ENCODE results near the gene DTNB. TPM values are rescaled to one million over a fixed set of nuclear protein-coding genes. Genes with fewer than 3 reads are reported as not detected.

Gene DTNB
- total and polyA plus RNA-seq, 4 experiments from 2014 or later: 18.0 to 45.3 (median 33.2) TPM

DNA sequence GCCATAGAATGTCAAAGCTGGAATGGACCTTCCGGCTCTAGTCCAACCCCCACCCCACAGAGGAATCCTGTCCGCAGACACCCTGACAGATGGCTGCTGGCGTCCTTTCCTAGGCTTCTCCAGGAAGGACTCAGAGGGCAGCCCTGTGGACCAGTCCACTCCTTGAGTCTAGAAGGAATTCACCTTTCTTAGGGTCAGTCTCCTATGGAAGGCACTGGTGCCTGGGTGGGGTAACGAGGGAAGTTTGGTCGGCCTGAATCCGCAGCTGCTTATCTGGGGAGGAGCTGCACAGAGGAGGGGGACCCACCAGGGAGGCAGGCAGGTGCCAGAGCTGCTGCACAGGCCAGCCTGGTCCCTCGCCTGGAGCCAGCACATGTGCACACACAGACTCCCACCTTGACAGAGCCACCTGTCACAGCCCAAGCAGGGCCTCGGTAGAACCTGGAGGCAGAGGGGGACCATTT lies 334.1 kb downstream of the DTNB start:
- peaks cover 0 to 8% of the 10 kb centered on the region in 2 donors for H3K36me3 Mint-ChIP-seq
- Histone ChIP-seq H3K36me3 (ENCODE audit: insufficient read depth, low read length) (no peaks in the 10 kb centered on the region), H3K4me3 (ENCODE audit: low read length in 2 of 2) (no peak overlapping the region), H3K27me3 (ENCODE audit: insufficient read depth, low read length) (no peaks in the 10 kb centered on the region), H3K4me1 (ENCODE audit: insufficient read depth, low read length) (peaks cover 67% of the 10 kb centered on the region), H3K27ac (ENCODE audit: low read depth, low read length) (no peak overlapping the region), H3K9me3 (ENCODE audit: control insufficient read depth in 1 of 2, low read length in 2 of 2) (no peaks in the 10 kb centered on the region)
- no peaks in the 10 kb centered on the region for H3K27me3 Mint-ChIP-seq
- no peak for DNase-seq
- no peaks in the 10 kb centered on the region for H3K9me3 Mint-ChIP-seq
- ChIA-PET POLR2A (ENCODE audit: partially characterized antibody) (interaction anchor here (1.2 to 4.2 kb wide), 8 partner anchors 23 to 88 kb away, joined by 3 to 24 read pairs (median 6); no protein-coding TSS in a partner anchor), CTCF (ENCODE audit: partially characterized antibody) (interaction anchor here (0.9 to 6.2 kb wide), 4 partner anchors 22 to 30 kb away, joined by 3 to 28 read pairs (median 6); no protein-coding TSS in a partner anchor)
- peaks cover 35 to 59% (median 50%) of the 10 kb centered on the region in 4 donors for H3K4me1 Mint-ChIP-seq
- H3K27ac Mint-ChIP-seq: peak overlapping the region; percentile 32 to 85 (median 57)
- peak overlapping the region; percentile 67 to 84 (median 79) for H3K4me3 Mint-ChIP-seq
- intact Hi-C loops (cut with micrococcal nuclease): loop anchor here (2.0 kb wide), 1 partner anchor 16 kb away; no protein-coding TSS in a partner anchor

DNA sequence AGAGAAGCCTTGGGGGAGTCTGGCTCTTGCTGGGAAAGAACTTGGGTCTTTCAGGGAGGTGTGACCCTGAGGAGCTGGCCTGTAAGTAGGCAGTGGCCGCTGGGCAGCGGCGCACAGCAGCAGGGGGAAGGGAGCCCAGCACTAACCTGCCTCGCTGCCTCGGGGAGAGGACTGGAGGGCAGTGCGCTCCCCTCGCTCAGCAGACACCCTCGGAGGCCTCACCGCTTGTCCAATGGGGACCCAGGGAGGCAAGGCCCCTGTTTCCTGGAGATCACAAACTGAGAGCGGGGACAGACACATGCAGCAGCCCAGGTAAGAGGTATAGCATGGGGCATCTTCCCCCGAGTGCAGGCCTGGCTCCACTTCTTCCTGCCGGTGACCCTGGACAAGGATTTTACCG lies 335.0 kb downstream of the DTNB start:
- H3K36me3 ChIP-seq (ENCODE audit: insufficient read depth, low read length): no peaks in the 10 kb centered on the region
- POLR2A ChIA-PET (ENCODE audit: partially characterized antibody): interaction anchor here (1.3 to 4.2 kb wide), 8 partner anchors 24 to 65 kb away, joined by 3 to 24 read pairs (median 8); no protein-coding TSS in a partner anchor
- H3K27me3 Mint-ChIP-seq: no peaks in the 10 kb centered on the region
- H3K4me1 Mint-ChIP-seq: peaks cover 41 to 66% (median 55%) of the 10 kb centered on the region in 4 donors
- H3K27ac Mint-ChIP-seq: peak overlapping the region in 5 of 7 donors; percentile 37 to 71 (median 51)
- no peaks in the 10 kb centered on the region for H3K27me3 ChIP-seq (ENCODE audit: insufficient read depth, low read length)
- intact Hi-C loops (cut with micrococcal nuclease): loop anchor here (2.0 kb wide), 1 partner anchor 16 kb away; no protein-coding TSS in a partner anchor
- CTCF ChIA-PET (ENCODE audit: partially characterized antibody): interaction anchor here (0.8 to 6.2 kb wide), 3 partner anchors 23 to 62 kb away, joined by 3 to 28 read pairs (median 7); no protein-coding TSS in a partner anchor
- H3K9me3 Mint-ChIP-seq: no peaks in the 10 kb centered on the region
- H3K4me3 Mint-ChIP-seq: peak overlapping the region in 7 of 8 donors; percentile 31 to 84 (median 75)
- no peaks in the 10 kb centered on the region for H3K9me3 ChIP-seq (ENCODE audit: control insufficient read depth in 1 of 2, low read length in 2 of 2)
- no peak overlapping the region for H3K4me3 ChIP-seq (ENCODE audit: low read length in 2 of 2)
- peaks cover 0 to 8% of the 10 kb centered on the region in 2 donors for H3K36me3 Mint-ChIP-seq
- H3K4me1 ChIP-seq (ENCODE audit: insufficient read depth, low read length): peaks cover 76% of the 10 kb centered on the region
- DNase-seq: no peak
- H3K27ac ChIP-seq (ENCODE audit: low read depth, low read length): no peak overlapping the region

- ChIA-PET POLR2A (ENCODE audit: partially characterized antibody) (interaction anchor here (1.3 to 4.2 kb wide), 8 partner anchors 23 to 64 kb away, joined by 3 to 24 read pairs (median 8); no protein-coding TSS in a partner anchor), CTCF (ENCODE audit: partially characterized antibody) (interaction anchor here (0.8 to 6.2 kb wide), 3 partner anchors 24 to 62 kb away, joined by 3 to 28 read pairs (median 7); no protein-coding TSS in a partner anchor)
- Mint-ChIP-seq H3K27ac (peak overlapping the region; percentile 51 to 83 (median 71)), H3K9me3 (no peaks in the 10 kb centered on the region), H3K27me3 (no peaks in the 10 kb centered on the region), H3K4me1 (peaks cover 43 to 69% (median 59%) of the 10 kb centered on the region in 4 donors), H3K4me3 (peak overlapping the region in 5 of 8 donors; percentile 4 to 61 (median 53)), H3K36me3 (peaks cover 0 to 8% of the 10 kb centered on the region in 2 donors)
- H3K4me3 ChIP-seq (ENCODE audit: low read length in 2 of 2): no peak overlapping the region
- H3K4me1 ChIP-seq (ENCODE audit: insufficient read depth, low read length): peaks cover 75% of the 10 kb centered on the region
- H3K27me3 ChIP-seq (ENCODE audit: insufficient read depth, low read length): no peaks in the 10 kb centered on the region
- H3K36me3 ChIP-seq (ENCODE audit: insufficient read depth, low read length): no peaks in the 10 kb centered on the region
- no peak for DNase-seq
- no peaks in the 10 kb centered on the region for H3K9me3 ChIP-seq (ENCODE audit: control insufficient read depth in 1 of 2, low read length in 2 of 2)
- no peak overlapping the region for H3K27ac ChIP-seq (ENCODE audit: low read depth, low read length)
- intact Hi-C loops (cut with micrococcal nuclease): loop anchor here (2.0 kb wide), 1 partner anchor 15 kb away; no protein-coding TSS in a partner anchor
These were observed 335.5 kb downstream of the DTNB start for GRCh38 chr2:25337891-25338290.

DNA sequence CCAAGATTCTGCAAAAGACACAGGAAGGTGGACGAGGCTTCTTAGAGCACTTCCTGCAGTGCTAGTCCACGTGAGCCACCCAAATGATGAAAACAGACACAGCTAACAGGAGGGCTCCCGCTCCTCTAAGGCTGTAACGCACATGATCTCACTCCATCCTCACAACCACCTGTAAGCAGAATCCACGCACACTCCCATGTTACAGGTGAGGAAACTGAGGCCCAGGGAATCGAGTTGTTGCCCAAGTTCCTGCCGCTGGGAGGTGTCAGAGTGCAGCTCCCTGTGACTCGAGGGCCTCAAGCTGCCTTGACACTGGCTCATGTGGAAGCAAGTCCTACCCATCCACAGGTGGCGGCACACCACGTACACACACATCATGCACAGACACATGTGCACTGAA lies 336.1 kb downstream of the DTNB start:
- Mint-ChIP-seq H3K9me3 (no peaks in the 10 kb centered on the region), H3K27ac (peak overlapping the region; percentile 58 to 81 (median 70)), H3K36me3 (peaks cover 0 to 8% of the 10 kb centered on the region in 2 donors), H3K4me1 (peaks cover 45 to 75% (median 61%) of the 10 kb centered on the region in 4 donors), H3K27me3 (no peaks in the 10 kb centered on the region), H3K4me3 (peak overlapping the region; percentile 18 to 65 (median 56))
- Histone ChIP-seq H3K9me3 (ENCODE audit: control insufficient read depth in 1 of 2, low read length in 2 of 2) (no peaks in the 10 kb centered on the region), H3K4me3 (ENCODE audit: low read length in 2 of 2) (no peak overlapping the region), H3K27me3 (ENCODE audit: insufficient read depth, low read length) (no peaks in the 10 kb centered on the region), H3K36me3 (ENCODE audit: insufficient read depth, low read length) (no peaks in the 10 kb centered on the region), H3K27ac (ENCODE audit: low read depth, low read length) (peak overlapping the region; percentile 26), H3K4me1 (ENCODE audit: insufficient read depth, low read length) (peaks cover 70% of the 10 kb centered on the region)
- ChIA-PET CTCF (ENCODE audit: partially characterized antibody) (interaction anchor here (0.8 to 6.2 kb wide), 5 partner anchors 24 to 61 kb away, joined by 3 to 28 read pairs (median 6); no protein-coding TSS in a partner anchor), POLR2A (ENCODE audit: partially characterized antibody) (interaction anchor here (1.2 to 4.8 kb wide), 8 partner anchors 14 to 63 kb away, joined by 4 to 24 read pairs (median 12); no protein-coding TSS in a partner anchor)
- intact Hi-C loops (cut with micrococcal nuclease): no loop called here
- no peak for DNase-seq

DNA sequence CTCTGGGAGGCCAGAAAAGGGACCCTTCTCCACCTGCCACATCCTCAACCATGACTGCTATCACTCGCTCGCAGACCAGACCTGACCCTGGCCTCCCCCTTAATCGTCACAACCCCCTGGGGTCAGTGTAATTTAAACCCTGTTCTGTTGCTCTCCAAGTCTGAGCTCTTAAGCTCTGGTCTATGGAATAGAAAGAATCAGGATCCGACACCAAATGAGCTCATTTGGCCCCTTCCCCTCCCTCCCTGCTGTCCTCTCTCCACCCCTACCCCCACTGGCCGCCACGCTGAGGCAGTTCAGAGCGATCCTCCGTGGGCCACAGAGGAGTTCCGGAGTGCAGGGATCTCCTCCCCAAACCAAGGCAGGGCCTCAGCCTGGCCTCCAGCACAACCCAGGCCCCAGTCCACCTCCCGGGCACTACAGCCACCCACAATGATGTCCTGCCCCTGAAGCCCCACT lies 337.0 kb downstream of the DTNB start:
- Mint-ChIP-seq H3K4me3 (peak overlapping the region in 3 of 8 donors; percentile 54 to 61 (median 56)), H3K27me3 (no peaks in the 10 kb centered on the region), H3K36me3 (peaks cover under 1 to 13% of the 10 kb centered on the region in 2 donors), H3K27ac (peak overlapping the region; percentile 42 to 71 (median 60)), H3K9me3 (no peaks in the 10 kb centered on the region), H3K4me1 (peaks cover 51 to 83% (median 68%) of the 10 kb centered on the region in 4 donors)
- H3K27me3 ChIP-seq (ENCODE audit: insufficient read depth, low read length): no peaks in the 10 kb centered on the region
- no peak overlapping the region for H3K27ac ChIP-seq (ENCODE audit: low read depth, low read length)
- no peaks in the 10 kb centered on the region for H3K9me3 ChIP-seq (ENCODE audit: control insufficient read depth in 1 of 2, low read length in 2 of 2)
- POLR2A ChIA-PET (ENCODE audit: partially characterized antibody): interaction anchor here (1.2 to 4.8 kb wide), 8 partner anchors 13 to 63 kb away, joined by 4 to 21 read pairs (median 8); no protein-coding TSS in a partner anchor
- intact Hi-C loops (cut with micrococcal nuclease): no loop called here
- DNase-seq: no peak
- CTCF ChIA-PET (ENCODE audit: partially characterized antibody): interaction anchor here (1.1 to 6.2 kb wide), 4 partner anchors 13 to 60 kb away, joined by 3 to 28 read pairs (median 6); no protein-coding TSS in a partner anchor
- no peaks in the 10 kb centered on the region for H3K36me3 ChIP-seq (ENCODE audit: insufficient read depth, low read length)
- peaks cover 70% of the 10 kb centered on the region for H3K4me1 ChIP-seq (ENCODE audit: insufficient read depth, low read length)
- H3K4me3 ChIP-seq (ENCODE audit: low read length in 2 of 2): no peak overlapping the region

DNA sequence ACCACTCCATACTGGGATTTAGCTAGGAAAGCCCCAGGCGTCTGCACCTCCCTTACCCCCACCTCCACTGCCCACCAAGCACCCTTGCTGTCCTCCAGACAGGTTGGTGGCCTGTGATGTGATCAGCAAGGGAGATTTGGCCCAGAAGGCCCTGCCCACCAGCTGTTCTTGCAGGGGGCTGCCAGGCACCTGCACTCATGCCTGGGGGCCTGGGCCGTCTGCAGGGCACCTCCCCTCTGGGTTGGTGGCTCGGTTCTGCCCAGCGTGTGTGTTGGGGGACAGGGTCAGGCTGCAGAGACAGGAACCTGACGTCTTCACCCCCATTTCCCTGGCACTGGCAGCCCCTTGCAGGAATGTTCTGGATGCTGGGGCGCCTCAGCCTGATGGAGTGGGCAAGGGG lies 337.4 kb downstream of the DTNB start:
- Mint-ChIP-seq H3K4me1 (peaks cover 53 to 88% (median 71%) of the 10 kb centered on the region in 4 donors), H3K4me3 (peak overlapping the region in 2 of 8 donors; percentile 27 to 71), H3K27ac (peak overlapping the region in 6 of 7 donors; percentile 15 to 87 (median 48)), H3K27me3 (no peaks in the 10 kb centered on the region), H3K9me3 (no peaks in the 10 kb centered on the region), H3K36me3 (peaks cover 4 to 13% of the 10 kb centered on the region in 2 donors)
- POLR2A ChIA-PET (ENCODE audit: partially characterized antibody): interaction anchor here (1.6 to 4.8 kb wide), 6 partner anchors 13 to 60 kb away, joined by 5 to 21 read pairs (median 12); no protein-coding TSS in a partner anchor
- Histone ChIP-seq H3K36me3 (ENCODE audit: insufficient read depth, low read length) (no peaks in the 10 kb centered on the region), H3K4me3 (ENCODE audit: low read length in 2 of 2) (no peak overlapping the region), H3K4me1 (ENCODE audit: insufficient read depth, low read length) (peaks cover 70% of the 10 kb centered on the region), H3K27ac (ENCODE audit: low read depth, low read length) (no peak overlapping the region), H3K27me3 (ENCODE audit: insufficient read depth, low read length) (no peaks in the 10 kb centered on the region), H3K9me3 (ENCODE audit: control insufficient read depth in 1 of 2, low read length in 2 of 2) (no peaks in the 10 kb centered on the region)
- CTCF ChIA-PET (ENCODE audit: partially characterized antibody): interaction anchor here (1.2 to 6.2 kb wide), 3 partner anchors 13 to 60 kb away, joined by 3 to 28 read pairs (median 7); no protein-coding TSS in a partner anchor
- intact Hi-C loops (cut with micrococcal nuclease): no loop called here
- no peak for DNase-seq

All from CD4-positive, alpha-beta memory T cell (primary cell).